HEK293 (cell line): ENCODE results near the gene UBE3B.

Experiments
- CTCF ChIA-PET: fragments of 350-600 bp; formaldehyde crosslinking; extraction: SDS; loops from one replicate; lab custom pipeline; 2021; ENCODE audit warnings: antibody characterized with exemption; lab: Yijun Ruan, JAX
- POLR2A ChIA-PET: fragments of 300-600 bp; formaldehyde crosslinking; extraction: SDS; loops from one replicate; lab custom pipeline; 2020; ENCODE audit warnings: antibody characterized with exemption, inconsistent platforms; lab: Yijun Ruan, JAX
- H3K27ac ChIP-seq: fragments of 200-500 bp; sonication (Bioruptor generic); 2 replicates; pipeline ENCODE4 v1.5.1; 2014; ENCODE audit warnings: low read depth, low read length, control low read depth, inconsistent platforms; ENCODE audit errors: extremely low read depth
- H3K36me3 ChIP-seq, 2 experiments: fragments of 200-500 bp in 1 of 2; sonication (Bioruptor generic) in 1 of 2; 1 replicate in 1 of 2; 2 replicates in 1 of 2; pipeline ENCODE4 v1.5.1; 2014 to 2017; ENCODE audit warnings: inconsistent platforms in 2 of 2, low read length in 2 of 2; ENCODE audit not compliant: control insufficient read depth in 2 of 2, insufficient read depth in 1 of 2
- H3K4me1 ChIP-seq: fragments of 200-500 bp; sonication (Bioruptor generic); 2 replicates; pipeline ENCODE4 v1.5.1; 2014; ENCODE audit warnings: mild to moderate bottlenecking, low read length, inconsistent platforms; ENCODE audit not compliant: control insufficient read depth, insufficient read depth
- H3K4me3 ChIP-seq: 2 replicates; pipeline ENCODE4 v1.5.1; 2011; ENCODE audit warnings: low read depth, mild to moderate bottlenecking, control low read depth, low read length, moderate library complexity
- H3K9me3 ChIP-seq: fragments of 200-500 bp; sonication (Bioruptor generic); 2 replicates; pipeline ENCODE4 v1.5.1; 2014; ENCODE audit warnings: low read depth, low read length, inconsistent platforms; ENCODE audit not compliant: control insufficient read depth, insufficient read depth
- BCL11A ChIP-seq: fragments of 450-650 bp; formaldehyde crosslinking; IDR thresholded peaks from 2 replicates; pipeline ENCODE4 v1.5.1; 2016; ENCODE audit warnings: low read depth, missing biosample characterization, missing genetic modification characterization
- GFI1B ChIP-seq: fragments of 450-650 bp; formaldehyde crosslinking; IDR thresholded peaks from 2 replicates; pipeline ENCODE4 v1.5.1; 2016; ENCODE audit warnings: missing biosample characterization, missing genetic modification characterization
- SCRT2 ChIP-seq: fragments of 450-650 bp; formaldehyde crosslinking; IDR thresholded peaks from 2 replicates; pipeline ENCODE4 v1.5.1; 2016; ENCODE audit warnings: missing biosample characterization, missing genetic modification characterization
- ZBTB17 ChIP-seq: fragments of 450-650 bp; formaldehyde crosslinking; IDR thresholded peaks from 2 replicates; pipeline ENCODE4 v1.5.1; 2016; ENCODE audit warnings: missing biosample characterization, missing genetic modification characterization
- ZBTB49 ChIP-seq: fragments of 450-650 bp; formaldehyde crosslinking; IDR thresholded peaks from 2 replicates; pipeline ENCODE4 v1.5.1; 2016; ENCODE audit warnings: missing biosample characterization, missing genetic modification characterization, low read depth
- ZNF10 ChIP-seq: fragments of 450-650 bp; formaldehyde crosslinking; IDR thresholded peaks from 2 replicates; pipeline ENCODE4 v1.5.1; 2017; ENCODE audit warnings: missing biosample characterization, missing genetic modification characterization
- ZNF174 ChIP-seq: fragments of 450-650 bp; formaldehyde crosslinking; IDR thresholded peaks from 2 replicates; pipeline ENCODE4 v1.5.0; 2017; ENCODE audit warnings: missing biosample characterization, mild to moderate bottlenecking, missing genetic modification characterization
- ZNF175 ChIP-seq: fragments of 450-650 bp; formaldehyde crosslinking; IDR thresholded peaks from 2 replicates; pipeline ENCODE4 v1.5.1; 2016; ENCODE audit warnings: missing biosample characterization, missing genetic modification characterization
- ZNF362 ChIP-seq: fragments of 450-650 bp; formaldehyde crosslinking; IDR thresholded peaks from 2 replicates; pipeline ENCODE4 v1.5.1; 2016; ENCODE audit warnings: missing biosample characterization, missing genetic modification characterization
- ZNF423 ChIP-seq: fragments of 450-650 bp; formaldehyde crosslinking; IDR thresholded peaks from 2 replicates; pipeline ENCODE4 v1.5.1; 2016; ENCODE audit warnings: missing biosample characterization, missing genetic modification characterization
- ZNF585B ChIP-seq: fragments of 450-650 bp; formaldehyde crosslinking; IDR thresholded peaks from 2 replicates; pipeline ENCODE4 v1.5.1; 2016; ENCODE audit warnings: missing biosample characterization, missing genetic modification characterization
- ZNF639 ChIP-seq: fragments of 450-650 bp; formaldehyde crosslinking; IDR thresholded peaks from 2 replicates; pipeline ENCODE4 v1.5.1; 2016; ENCODE audit warnings: missing biosample characterization, missing genetic modification characterization
- ZNF776 ChIP-seq: fragments of 450-650 bp; formaldehyde crosslinking; IDR thresholded peaks from 2 replicates; pipeline ENCODE4 v1.5.0; 2017; ENCODE audit warnings: missing biosample characterization, missing genetic modification characterization, borderline replicate concordance
- ZNF843 ChIP-seq: fragments of 450-650 bp; formaldehyde crosslinking; IDR thresholded peaks from 2 replicates; pipeline ENCODE4 v1.5.1; 2016; ENCODE audit warnings: missing biosample characterization, missing genetic modification characterization
- ZSCAN16 ChIP-seq: fragments of 450-650 bp; formaldehyde crosslinking; IDR thresholded peaks from 2 replicates; pipeline ENCODE4 v1.5.1; 2016; ENCODE audit warnings: missing biosample characterization, missing genetic modification characterization
- TF ChIP-seq, protein P1 (sequence below): fragments of 450-650 bp; formaldehyde crosslinking; IDR thresholded peaks from 2 replicates; pipeline ENCODE4 v1.5.1; 2016; ENCODE audit warnings: missing biosample characterization, missing genetic modification characterization
- TF ChIP-seq, protein P2 (sequence below): fragments of 450-650 bp; formaldehyde crosslinking; IDR thresholded peaks from 2 replicates; pipeline ENCODE4 v1.5.1; 2016; ENCODE audit warnings: missing biosample characterization, missing genetic modification characterization
- TF ChIP-seq, protein P3 (sequence below): fragments of 450-650 bp; formaldehyde crosslinking; IDR thresholded peaks from 2 replicates; pipeline ENCODE4 v1.5.1; 2016; ENCODE audit warnings: missing biosample characterization, missing genetic modification characterization, low read depth

Gene UBE3B

DNA sequence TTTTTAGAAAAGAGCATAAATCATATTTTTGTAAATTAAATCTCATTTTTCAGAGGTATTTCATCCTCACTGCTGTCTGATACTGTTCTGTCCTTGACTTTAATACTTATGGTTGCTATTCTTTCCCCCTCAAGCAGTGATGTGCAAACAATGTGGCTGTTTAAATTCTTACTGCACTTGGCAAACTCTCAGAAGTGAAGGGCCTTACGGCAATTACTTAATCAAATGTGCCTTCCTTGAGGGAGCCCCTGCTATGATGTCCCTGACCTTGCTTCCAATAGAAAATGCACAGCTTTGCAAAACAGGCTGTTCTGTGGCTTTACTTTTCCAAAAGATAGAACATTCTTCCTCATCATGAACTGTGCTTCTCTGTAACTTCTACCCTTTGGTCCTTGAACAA, 35.2 kb downstream of the UBE3B start:
- no peak overlapping the region for H3K4me3 ChIP-seq
- no peaks in the 10 kb centered on the region for H3K9me3 ChIP-seq
- CTCF ChIA-PET: interaction anchor here (1.1 kb wide), 1 partner anchor 80 kb away, joined by 3 read pairs; no protein-coding TSS in a partner anchor
- no peaks in the 10 kb centered on the region for H3K4me1 ChIP-seq
- H3K27ac ChIP-seq: no peak overlapping the region
- POLR2A ChIA-PET: no interaction called here
- TF ChIP-seq GFI1B (tag by site-specific recombination) (no peak), ZSCAN16 (tag by site-specific recombination) (no peak), ZNF423 (no peak), ZNF639 (tag by site-specific recombination) (no peak), ZNF776 (tag by site-specific recombination) (no peak), ZNF174 (tag by site-specific recombination) (no peak), ZNF175 (tag by site-specific recombination) (no peak), BCL11A (tag by site-specific recombination) (no peak), ZBTB49 (no peak), ZNF10 (no peak), ZBTB17 (no peak), ZNF362 (tag by site-specific recombination) (no peak), SCRT2 (tag by site-specific recombination) (no peak), ZNF843 (no peak), ZNF585B (tag by site-specific recombination) (no peak)
- TF ChIP-seq, protein P1, sequence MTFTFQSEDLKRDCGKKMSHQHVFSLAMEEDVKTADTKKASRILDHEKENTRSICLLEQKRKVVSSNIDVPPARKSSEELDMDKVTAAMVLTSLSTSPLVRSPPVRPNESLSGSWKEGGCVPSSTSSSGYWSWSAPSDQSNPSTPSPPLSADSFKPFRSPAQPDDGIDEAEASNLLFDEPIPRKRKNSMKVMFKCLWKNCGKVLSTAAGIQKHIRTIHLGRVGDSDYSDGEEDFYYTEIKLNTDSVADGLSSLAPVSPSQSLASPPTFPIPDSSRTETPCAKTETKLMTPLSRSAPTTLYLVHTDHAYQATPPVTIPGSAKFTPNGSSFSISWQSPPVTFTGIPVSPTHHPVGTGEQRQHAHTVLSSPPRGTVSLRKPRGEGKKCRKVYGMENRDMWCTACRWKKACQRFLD (tag by site-specific recombination): no peak
- TF ChIP-seq, protein P2, sequence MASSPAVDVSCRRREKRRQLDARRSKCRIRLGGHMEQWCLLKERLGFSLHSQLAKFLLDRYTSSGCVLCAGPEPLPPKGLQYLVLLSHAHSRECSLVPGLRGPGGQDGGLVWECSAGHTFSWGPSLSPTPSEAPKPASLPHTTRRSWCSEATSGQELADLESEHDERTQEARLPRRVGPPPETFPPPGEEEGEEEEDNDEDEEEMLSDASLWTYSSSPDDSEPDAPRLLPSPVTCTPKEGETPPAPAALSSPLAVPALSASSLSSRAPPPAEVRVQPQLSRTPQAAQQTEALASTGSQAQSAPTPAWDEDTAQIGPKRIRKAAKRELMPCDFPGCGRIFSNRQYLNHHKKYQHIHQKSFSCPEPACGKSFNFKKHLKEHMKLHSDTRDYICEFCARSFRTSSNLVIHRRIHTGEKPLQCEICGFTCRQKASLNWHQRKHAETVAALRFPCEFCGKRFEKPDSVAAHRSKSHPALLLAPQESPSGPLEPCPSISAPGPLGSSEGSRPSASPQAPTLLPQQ (tag by site-specific recombination): no peak
- TF ChIP-seq, protein P3, sequence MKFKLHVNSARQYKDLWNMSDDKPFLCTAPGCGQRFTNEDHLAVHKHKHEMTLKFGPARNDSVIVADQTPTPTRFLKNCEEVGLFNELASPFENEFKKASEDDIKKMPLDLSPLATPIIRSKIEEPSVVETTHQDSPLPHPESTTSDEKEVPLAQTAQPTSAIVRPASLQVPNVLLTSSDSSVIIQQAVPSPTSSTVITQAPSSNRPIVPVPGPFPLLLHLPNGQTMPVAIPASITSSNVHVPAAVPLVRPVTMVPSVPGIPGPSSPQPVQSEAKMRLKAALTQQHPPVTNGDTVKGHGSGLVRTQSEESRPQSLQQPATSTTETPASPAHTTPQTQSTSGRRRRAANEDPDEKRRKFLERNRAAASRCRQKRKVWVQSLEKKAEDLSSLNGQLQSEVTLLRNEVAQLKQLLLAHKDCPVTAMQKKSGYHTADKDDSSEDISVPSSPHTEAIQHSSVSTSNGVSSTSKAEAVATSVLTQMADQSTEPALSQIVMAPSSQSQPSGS (tag by site-specific recombination): no peak
- H3K36me3 ChIP-seq: peaks cover 11 to 80% of the 10 kb centered on the region in 2 experiments
